ENCODE data around the gene KCMF1.

- TF ChIP-seq CTCF (tag by site-specific recombination; IDR thresholded peaks at IDR 0.05) = no peak
- TF ChIP-seq ZNF394 (tag by site-specific recombination; IDR thresholded peaks at IDR 0.05; ENCODE audit: borderline replicate concordance) = no peak
- no peak for TF ChIP-seq ZNF16 (tag by site-specific recombination; IDR thresholded peaks at IDR 0.05; ENCODE audit: low read depth)
- no peak for TF ChIP-seq ZEB2 (tag by site-specific recombination; IDR thresholded peaks at IDR 0.05)
- TF ChIP-seq PBX3 (CRISPR knock-in tag; IDR thresholded peaks at IDR 0.05) = no peak
- no peak for TF ChIP-seq ZBTB26 (tag by site-specific recombination; optimal IDR thresholded peaks at IDR 0.05)
- TF ChIP-seq ZBTB17 (tag by site-specific recombination; IDR thresholded peaks at IDR 0.05) = no peak
- TF ChIP-seq ZNF221 (tag by site-specific recombination; IDR thresholded peaks at IDR 0.05; ENCODE audit: borderline replicate concordance) = no peak
- no peak for TF ChIP-seq KLF17 (tag by site-specific recombination; IDR thresholded peaks at IDR 0.05)
Measured at GRCh38 chr2:84980263-84980983, 9.5 kb downstream of the KCMF1 start.
